ENCODE measurements around the gene NGF. TPM values are rescaled to one million over a fixed set of nuclear protein-coding genes. Genes with fewer than 3 reads are reported as not detected.

Gene NGF
- total RNA-seq, 1 donor from 2014 or later: 2.3 TPM

DNA sequence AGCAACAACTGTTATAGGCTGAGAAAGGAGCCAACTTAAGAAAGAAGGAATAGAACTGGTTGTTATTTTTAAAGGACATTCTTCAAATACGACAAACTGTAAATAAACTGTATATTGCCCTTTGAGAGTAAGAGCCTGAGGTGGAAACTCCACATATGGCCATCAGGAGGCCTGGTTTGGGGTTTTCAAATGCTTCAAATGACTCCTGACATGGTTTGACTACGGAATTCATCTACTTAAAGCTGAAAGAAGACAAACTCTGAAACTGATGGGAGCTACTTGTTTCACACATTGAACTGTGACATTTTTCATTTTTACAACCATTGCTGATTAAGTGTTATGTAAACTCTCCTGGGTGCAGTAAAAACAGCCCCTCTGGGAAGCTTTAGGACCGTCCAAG is 59.8 kb downstream of the NGF start:
- no peak for DNase-seq

- no peak for DNase-seq
Observed at GRCh38 chr1:115277276-115277675, 60.8 kb downstream of the NGF start.

DNA sequence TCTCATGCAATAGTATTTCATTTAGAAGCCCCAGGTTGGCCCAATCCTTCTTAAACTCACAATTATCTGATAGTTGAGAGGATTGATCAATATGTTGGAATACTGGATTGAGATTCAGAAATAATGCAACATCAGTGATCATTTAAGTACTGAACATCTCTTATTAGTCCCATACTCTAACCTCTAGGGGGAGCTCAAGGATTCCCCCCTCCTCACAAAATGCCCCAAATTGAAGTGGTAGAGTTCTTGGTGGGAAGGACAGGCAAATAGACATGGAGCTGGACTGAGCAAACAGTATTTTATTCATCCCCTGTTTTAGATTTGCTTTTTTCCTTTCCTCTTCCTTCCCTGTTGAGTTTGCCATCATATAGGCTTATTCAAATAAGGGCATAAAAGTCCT is 62.8 kb downstream of the NGF start:
- DNase-seq: no peak

GRCh38 chr1:115274467-115274866 is 63.6 kb downstream of the NGF start:
- no peak for DNase-seq

DNA sequence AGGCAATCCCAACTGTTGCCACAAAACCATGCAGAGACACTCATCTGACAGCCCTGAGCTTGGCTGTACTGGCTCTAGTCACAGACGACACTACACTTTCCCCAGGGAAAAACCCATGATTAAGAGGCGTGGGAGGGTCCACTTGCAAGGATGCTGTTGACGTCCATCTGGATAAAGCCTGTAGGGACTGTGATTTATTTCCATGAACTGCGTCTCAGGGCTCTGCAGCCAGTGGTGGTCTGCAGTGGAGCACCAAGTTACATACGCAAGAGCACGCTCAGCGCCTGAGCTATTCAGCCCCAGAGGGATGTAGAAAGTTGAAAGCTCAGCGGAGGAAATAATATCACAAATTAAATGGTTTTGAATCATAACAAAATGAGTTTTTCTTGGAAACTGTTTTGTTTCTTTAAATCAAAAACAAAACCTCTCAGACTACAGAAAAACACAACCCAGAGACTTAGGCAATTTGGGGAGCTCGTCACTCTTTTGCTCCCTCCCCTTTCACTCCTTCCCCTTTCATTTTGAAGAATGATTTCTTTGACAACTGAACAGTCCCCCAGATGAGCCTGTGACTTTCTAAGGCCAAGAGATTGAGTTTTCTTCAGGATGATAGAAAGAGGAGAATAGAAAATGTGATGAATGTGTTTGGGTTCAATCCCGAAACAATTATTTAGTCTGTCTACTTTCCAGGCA is 71.2 kb downstream of the NGF start:
- no peak for DNase-seq

GRCh38 chr1:115265099-115265498 is 73.0 kb downstream of the NGF start:
- no peak for DNase-seq

- no peak for DNase-seq
Observed at GRCh38 chr1:115262886-115263285, 75.2 kb downstream of the NGF start.

GRCh38 chr1:115261496-115261895 is 76.6 kb downstream of the NGF start:
- peak; percentile 82 for DNase-seq

GRCh38 chr1:115258302-115258866 is 79.7 kb downstream of the NGF start:
- DNase-seq: no peak

GRCh38 chr1:115257591-115257990 is 80.5 kb downstream of the NGF start:
- no peak for DNase-seq

DNA sequence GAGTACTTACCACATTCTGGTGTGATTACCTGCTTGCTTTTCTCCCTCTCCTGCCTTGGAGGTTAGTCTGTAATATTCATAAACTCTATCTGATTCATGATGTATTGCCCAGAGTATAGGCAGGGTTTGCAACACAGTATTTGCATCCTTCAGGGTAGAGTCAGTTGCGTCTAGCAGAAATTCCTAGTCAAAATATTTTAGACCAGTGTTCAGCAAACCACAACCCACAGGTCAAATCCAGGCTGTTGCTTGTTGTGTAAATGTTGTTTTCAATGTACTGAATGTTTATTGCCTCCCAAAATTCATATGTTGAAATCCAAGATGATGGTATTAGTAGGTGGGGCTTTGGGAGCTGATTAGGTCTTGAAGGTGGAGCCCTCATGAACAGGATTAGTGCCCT is 82.9 kb downstream of the NGF start:
- DNase-seq: no peak

GRCh38 chr1:115252585-115252984 is 85.5 kb downstream of the NGF start:
- peak; percentile 3 for DNase-seq

- DNase-seq: peak; percentile 73
Observed at GRCh38 chr1:115251856-115252255, 86.2 kb downstream of the NGF start.

DNA sequence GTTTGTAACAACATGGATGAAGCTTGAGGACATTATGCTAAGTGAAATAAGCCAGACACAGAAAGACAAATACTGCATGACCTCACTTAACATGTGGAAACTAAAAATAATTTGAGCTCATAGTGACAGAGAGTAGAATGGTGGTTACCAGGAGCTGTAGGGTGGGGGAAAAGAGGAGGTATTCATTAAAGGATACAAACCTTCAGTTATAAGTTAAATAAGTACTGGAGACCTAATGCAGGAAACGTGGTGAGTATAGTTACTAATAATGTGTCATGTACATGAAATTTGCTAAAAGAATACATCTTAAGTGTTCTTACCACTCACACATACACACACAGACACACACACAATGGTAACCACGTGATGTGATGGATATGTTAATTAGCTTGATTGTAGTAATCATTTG is 86.7 kb downstream of the NGF start:
- DNase-seq: peak; percentile 62

GRCh38 chr1:115246526-115246925 is 91.5 kb downstream of the NGF start:
- DNase-seq: no peak

- no peak for DNase-seq
Observed at GRCh38 chr1:115245227-115245626, 92.8 kb downstream of the NGF start.

DNA sequence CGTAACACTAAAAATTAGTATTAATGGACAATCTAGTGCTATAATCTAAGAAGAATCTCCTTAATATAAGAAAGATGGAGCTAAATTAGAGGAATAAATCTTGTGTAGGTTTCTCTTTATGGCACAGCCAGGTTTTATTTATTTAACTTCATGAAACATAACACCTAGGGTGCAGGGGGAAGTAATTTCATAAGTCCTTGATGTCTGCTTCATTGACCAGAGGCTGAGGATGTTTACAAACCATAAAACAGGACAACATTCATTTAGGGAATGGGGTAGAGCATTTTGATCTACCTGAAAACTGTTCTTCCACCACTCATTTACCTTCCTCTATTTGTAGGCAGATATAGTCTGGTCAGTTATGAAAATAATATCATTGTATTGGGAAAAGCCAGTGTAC is 95.5 kb downstream of the NGF start:
- no peak for DNase-seq

- DNase-seq: no peak
Observed at GRCh38 chr1:115241309-115241708, 96.7 kb downstream of the NGF start.

DNA sequence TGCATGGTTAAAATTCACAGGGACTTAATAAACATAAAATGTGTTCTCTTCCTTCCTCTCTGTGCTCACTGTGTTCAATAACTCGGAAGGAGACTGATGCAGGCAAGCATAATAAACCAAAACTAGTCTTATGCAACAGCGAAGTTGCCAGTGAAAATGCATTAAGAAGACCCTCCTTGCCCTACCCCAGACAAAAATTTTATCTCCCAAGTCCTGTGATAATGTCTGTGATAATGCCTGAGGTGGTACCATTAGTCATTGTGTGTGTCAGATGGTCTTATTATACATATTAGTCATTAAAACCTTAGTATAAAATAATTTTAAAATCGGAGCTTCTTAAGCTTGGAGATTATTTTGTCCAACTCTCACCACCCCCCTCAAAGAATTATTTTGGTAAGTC is 97.8 kb downstream of the NGF start:
- no peak for DNase-seq

- DNase-seq: no peak
Observed at GRCh38 chr1:115239426-115239825, 98.6 kb downstream of the NGF start.

DNA sequence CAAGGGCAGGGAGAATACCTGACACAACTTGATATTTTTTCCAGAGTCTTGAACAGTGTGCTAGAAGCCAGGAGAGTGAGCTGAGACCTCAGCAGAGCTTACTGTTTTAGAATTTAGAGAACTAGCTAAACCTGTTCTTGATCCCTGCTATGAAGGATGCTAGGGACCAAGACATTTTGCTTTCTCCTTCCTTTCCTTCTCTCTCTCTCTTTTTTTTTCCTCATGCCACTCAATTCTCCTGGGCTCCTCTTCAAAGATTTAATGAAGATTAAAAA is 99.0 kb downstream of the NGF start:
- DNase-seq: no peak

DNA sequence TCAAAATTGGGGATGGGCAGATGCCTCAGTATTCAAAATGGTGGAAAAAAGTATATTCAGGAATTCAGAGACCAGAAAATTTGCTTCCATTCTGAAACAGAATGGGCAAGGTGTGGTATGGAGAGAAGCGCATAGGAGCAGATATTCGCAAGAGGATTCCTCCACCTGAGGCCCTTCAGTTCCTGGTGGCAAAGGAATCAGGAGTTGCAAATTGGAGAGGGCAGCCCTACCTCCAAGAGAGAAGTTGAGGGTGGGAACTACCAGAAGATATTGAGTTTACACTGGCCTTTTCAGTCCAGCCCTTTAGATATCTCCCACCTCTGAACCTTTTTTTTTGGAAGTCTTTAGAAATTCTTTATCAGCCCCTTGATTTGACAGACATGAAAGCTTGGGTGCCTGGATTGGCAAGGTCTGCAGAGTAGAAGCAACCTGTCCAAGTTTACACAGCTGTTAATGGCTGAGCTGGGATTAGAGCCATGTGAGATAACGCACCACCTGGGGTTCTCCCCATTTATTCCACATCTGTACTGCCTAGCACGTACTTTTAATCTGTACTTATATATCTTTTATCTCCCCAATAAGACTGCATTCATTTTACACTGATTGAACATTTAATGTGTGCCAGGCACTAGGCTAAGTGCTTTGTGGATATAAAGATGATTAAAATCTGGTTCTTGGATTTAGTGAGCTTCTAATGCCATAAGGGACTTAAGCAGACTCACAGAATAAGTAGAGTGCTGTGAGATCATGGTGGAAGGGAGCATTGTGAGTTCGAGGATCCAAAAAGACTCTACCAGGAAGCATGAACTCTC is 99.5 kb downstream of the NGF start:
- no peak for DNase-seq

- DNase-seq: no peak
Observed at GRCh38 chr1:115237507-115237906, 100.5 kb downstream of the NGF start.

GRCh38 chr1:115237023-115237422 is 101.0 kb downstream of the NGF start:
- no peak for DNase-seq

Measured in tongue (tissue), 2 donors.